ENCODE data around the gene GRK4.
A peak's percentile ranks its signal among the peaks of the same experiment; 100 is the strongest.
"Not testable (repeated sequence)": the region's sequence is repeated elsewhere in the genome, so short reads cannot be mapped to it uniquely, and the experiment has no call there.

The GRK4 gene

GRCh38 chr4:3043282-3044020 is 80.1 kb downstream of the GRK4 start:
- no peak for DNase-seq

- DNase-seq: peak; percentile 59
Observed at GRCh38 chr4:3044870-3045819, 81.8 kb downstream of the GRK4 start.

GRCh38 chr4:3046162-3046561 is 82.8 kb downstream of the GRK4 start:
- DNase-seq: no peak

GRCh38 chr4:3046623-3047022 is 83.3 kb downstream of the GRK4 start:
- DNase-seq: no peak

GRCh38 chr4:3047464-3048286 is 84.3 kb downstream of the GRK4 start:
- DNase-seq: peak; percentile 54

- not testable (repeated sequence) for DNase-seq
Observed at GRCh38 chr4:3051141-3051897, 87.9 kb downstream of the GRK4 start.

GRCh38 chr4:3054169-3054759 is 90.9 kb downstream of the GRK4 start:
- DNase-seq: no peak

- no peak for DNase-seq
Observed at GRCh38 chr4:3059943-3060342, 96.6 kb downstream of the GRK4 start.

GRCh38 chr4:3060946-3061345 is 97.6 kb downstream of the GRK4 start:
- DNase-seq: no peak

- DNase-seq: no peak
Observed at GRCh38 chr4:3062471-3062870, 99.1 kb downstream of the GRK4 start.

GRCh38 chr4:3065551-3065950 is 102.2 kb downstream of the GRK4 start:
- no peak for DNase-seq

- DNase-seq: no peak
Observed at GRCh38 chr4:3066836-3067400, 103.5 kb downstream of the GRK4 start.

- no peak for DNase-seq
Observed at GRCh38 chr4:3067473-3068001, 104.2 kb downstream of the GRK4 start.

- DNase-seq: no peak
Observed at GRCh38 chr4:3069661-3070199, 106.4 kb downstream of the GRK4 start.

GRCh38 chr4:3070709-3071500 is 107.5 kb downstream of the GRK4 start:
- DNase-seq: no peak

- DNase-seq: no peak
Observed at GRCh38 chr4:3071811-3072210, 108.4 kb downstream of the GRK4 start.

- no peak for DNase-seq
Observed at GRCh38 chr4:3073158-3074077, 110.0 kb downstream of the GRK4 start.

GRCh38 chr4:3074078-3074845 is 110.9 kb downstream of the GRK4 start, which contains the start of the genes HTT and HTT-AS:
Gene HTT, plus strand, starts transcription at chr4:3074681. Its CDS starts 145 bp downstream, at chr4:3074826.
Gene HTT-AS, minus strand, starts transcription at chr4:3074538.
- DNase-seq: peak; percentile 94

Measured in activated effector memory CD4-positive, alpha-beta T cell treated with Interleukin-2 at 50 U/mL for 16 hours (primary cell).